Measurements from ENCODE around the gene ZNF385C. TPM values are rescaled to one million over a fixed set of nuclear protein-coding genes. Genes with fewer than 3 reads are reported as not detected.

The ZNF385C gene
- total RNA-seq, 4 donors from 2014 or later = 0.18 to 0.38 TPM; not detected in 2

DNA sequence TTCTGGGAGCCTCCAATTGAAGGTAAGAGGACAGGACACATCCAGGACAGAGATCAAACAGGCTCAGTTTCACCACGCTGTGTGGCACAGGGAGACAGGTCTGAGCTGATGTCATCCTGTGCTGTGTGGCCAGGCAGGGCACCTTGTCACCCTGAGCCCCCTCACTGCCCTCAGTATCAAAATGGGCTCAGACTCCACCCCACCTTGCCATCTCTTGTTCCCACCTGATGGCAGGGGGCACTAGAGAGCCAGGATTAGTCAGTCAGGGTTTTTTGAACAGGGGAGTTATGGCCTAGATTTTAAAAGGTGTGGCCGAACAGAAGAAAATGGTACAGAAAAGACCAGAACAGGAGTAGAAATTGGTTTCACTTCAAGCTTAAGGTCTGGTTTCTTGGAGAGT, 20.3 kb upstream of the ZNF385C start:
- no peak for DNase-seq
- intact Hi-C loops (cut with DNase I) = loop anchor here (5.0 kb wide), 1 partner anchor 51 kb away; no protein-coding TSS in a partner anchor
- Histone ChIP-seq H3K9me3 (no peaks in the 10 kb centered on the region), H3K4me3 (no peak overlapping the region), H3K36me3 (peaks cover 0 to 54% (median 11%) of the 10 kb centered on the region in 3 donors), H3K4me1 (peaks cover 19 to 78% (median 24%) of the 10 kb centered on the region in 3 donors), H3K27me3 (no peaks in the 10 kb centered on the region), H3K27ac (no peak overlapping the region)
- TF ChIP-seq POLR2A (IDR thresholded peaks at IDR 0.05) = no peak
- TF ChIP-seq, protein P1, sequence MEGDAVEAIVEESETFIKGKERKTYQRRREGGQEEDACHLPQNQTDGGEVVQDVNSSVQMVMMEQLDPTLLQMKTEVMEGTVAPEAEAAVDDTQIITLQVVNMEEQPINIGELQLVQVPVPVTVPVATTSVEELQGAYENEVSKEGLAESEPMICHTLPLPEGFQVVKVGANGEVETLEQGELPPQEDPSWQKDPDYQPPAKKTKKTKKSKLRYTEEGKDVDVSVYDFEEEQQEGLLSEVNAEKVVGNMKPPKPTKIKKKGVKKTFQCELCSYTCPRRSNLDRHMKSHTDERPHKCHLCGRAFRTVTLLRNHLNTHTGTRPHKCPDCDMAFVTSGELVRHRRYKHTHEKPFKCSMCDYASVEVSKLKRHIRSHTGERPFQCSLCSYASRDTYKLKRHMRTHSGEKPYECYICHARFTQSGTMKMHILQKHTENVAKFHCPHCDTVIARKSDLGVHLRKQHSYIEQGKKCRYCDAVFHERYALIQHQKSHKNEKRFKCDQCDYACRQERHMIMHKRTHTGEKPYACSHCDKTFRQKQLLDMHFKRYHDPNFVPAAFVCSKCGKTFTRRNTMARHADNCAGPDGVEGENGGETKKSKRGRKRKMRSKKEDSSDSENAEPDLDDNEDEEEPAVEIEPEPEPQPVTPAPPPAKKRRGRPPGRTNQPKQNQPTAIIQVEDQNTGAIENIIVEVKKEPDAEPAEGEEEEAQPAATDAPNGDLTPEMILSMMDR (IDR thresholded peaks at IDR 0.05) = peak in 5 of 6 experiments; percentile 9 to 44 (median 21)
- 63 to 69% methylated on average over 1 of the region's 2 CpGs for WGBS, 2 donors

DNA sequence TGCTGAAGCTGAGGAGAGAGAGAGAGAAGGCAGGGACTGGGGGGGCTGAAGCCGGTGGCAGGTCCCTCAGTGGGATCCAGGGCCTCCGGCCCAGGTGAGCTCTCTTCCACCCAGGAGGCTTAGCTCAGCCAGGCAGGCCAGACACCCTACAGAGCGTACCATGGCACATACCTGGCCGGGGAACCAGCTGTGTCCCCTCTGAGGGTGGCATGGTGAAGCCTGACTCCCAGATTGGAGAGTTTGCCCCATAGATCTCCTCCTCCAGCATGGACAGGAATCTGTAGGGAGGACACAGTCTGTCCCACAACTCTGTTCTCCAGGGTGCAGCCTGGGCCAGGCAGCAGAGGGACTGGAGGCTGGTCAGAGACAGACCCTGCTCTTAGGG, 19.8 kb upstream of the ZNF385C start:
- Histone ChIP-seq H3K4me3 (no peak overlapping the region), H3K4me1 (peaks cover 20 to 81% (median 28%) of the 10 kb centered on the region in 3 donors), H3K36me3 (peaks cover 0 to 59% (median 11%) of the 10 kb centered on the region in 3 donors), H3K27me3 (no peaks in the 10 kb centered on the region), H3K27ac (no peak overlapping the region), H3K9me3 (no peaks in the 10 kb centered on the region)
- 86 to 100% methylated on average over 2 of the region's 4 CpGs for WGBS, 2 donors
- intact Hi-C loops (cut with DNase I) = loop anchor here (5.0 kb wide), 1 partner anchor 51 kb away; no protein-coding TSS in a partner anchor
- TF ChIP-seq POLR2A (IDR thresholded peaks at IDR 0.05) = no peak
- TF ChIP-seq, protein P1 (IDR thresholded peaks at IDR 0.05) = no peak
- no peak for DNase-seq

DNA sequence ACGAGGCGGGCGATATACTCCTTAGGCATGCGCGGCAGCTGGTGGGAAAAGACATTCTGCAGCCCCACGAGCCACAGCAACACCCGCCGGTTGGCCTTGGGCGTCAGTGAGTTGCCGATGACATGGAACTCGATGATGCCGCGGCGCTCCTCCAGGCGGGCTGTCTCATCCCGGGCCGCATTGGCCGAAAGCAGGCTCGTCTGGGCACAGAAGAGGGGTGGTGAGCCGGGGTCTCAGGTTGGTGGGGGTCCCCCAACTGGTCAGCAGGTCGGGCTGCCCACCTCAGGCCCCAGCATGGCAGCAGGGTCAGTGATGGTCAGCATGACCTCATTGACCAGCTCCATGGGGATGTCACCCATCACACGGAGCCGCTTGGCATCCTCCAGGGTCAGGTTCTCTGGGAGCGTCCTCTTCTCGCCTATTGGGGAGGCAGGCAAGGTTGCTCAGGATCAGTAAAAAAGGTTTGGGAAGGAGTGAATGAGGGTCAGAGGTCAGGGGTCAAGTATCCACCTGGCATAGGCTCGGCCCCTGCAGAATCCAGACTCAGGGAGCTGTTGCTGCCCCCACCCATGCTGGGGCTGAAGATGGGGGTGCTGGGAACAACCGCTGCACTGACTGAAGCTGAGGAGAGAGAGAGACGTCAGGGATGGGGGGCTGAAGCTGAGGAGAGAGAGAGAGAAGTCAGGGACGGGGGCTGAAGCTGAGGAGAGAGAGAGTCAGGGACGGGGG, 19.3 kb upstream of the ZNF385C start:
- Histone ChIP-seq H3K9me3 (no peaks in the 10 kb centered on the region), H3K4me3 (no peak overlapping the region), H3K27me3 (no peaks in the 10 kb centered on the region), H3K36me3 (peaks cover 0 to 59% (median 11%) of the 10 kb centered on the region in 3 donors), H3K4me1 (peaks cover 22 to 81% (median 33%) of the 10 kb centered on the region in 3 donors), H3K27ac (no peak overlapping the region)
- no peak for DNase-seq
- intact Hi-C loops (cut with DNase I) = loop anchor here (5.0 kb wide), 1 partner anchor 50 kb away; no protein-coding TSS in a partner anchor
- WGBS, 2 donors = 85 to 88% methylated on average over 18 of the region's 30 CpGs
- TF ChIP-seq, protein P1 (IDR thresholded peaks at IDR 0.05) = no peak
- TF ChIP-seq POLR2A (IDR thresholded peaks at IDR 0.05) = no peak

DNA sequence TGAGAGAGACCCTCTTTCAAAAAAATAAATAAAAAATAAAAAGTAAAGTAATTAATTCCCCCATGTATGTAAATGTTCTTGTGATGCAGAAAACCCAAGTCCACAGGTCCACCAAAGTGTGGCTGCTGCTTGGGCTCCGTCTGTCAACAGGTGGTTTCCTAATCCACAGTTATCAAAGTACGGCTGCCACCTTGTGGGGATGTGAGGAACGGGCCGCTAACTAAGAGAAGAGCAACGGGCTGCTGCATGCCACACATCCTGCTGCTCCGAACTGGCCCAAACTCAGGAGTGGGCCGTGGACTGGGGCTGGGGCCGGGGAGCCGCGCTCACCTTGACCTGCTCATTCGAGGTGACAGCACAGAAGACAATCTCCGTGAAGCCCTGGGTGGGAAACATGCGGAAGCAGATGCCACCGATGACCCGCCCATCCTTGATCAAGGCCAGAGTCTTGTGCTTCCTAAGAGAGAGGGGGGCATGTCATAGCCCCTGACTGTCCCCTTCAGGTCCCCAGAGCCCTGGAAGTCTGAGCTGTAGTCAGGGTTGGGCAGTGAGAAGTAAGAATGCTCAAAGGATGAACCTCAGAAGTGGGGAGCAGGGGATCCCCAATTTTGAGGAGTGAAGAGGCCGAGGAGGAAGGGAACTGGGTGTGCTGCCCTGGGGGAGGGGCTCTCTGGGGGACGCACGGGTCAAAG, 18.6 kb upstream of the ZNF385C start:
- Histone ChIP-seq H3K4me1 (peaks cover 21 to 76% (median 28%) of the 10 kb centered on the region in 3 donors), H3K27me3 (no peaks in the 10 kb centered on the region), H3K27ac (no peak overlapping the region), H3K36me3 (peaks cover 0 to 59% (median 11%) of the 10 kb centered on the region in 3 donors), H3K4me3 (no peak overlapping the region), H3K9me3 (no peaks in the 10 kb centered on the region)
- WGBS, 2 donors = 18 to 24% methylated on average over 8 to 10 of the region's 18 CpGs
- intact Hi-C loops (cut with DNase I) = loop anchor here (5.0 kb wide), 1 partner anchor 50 kb away; no protein-coding TSS in a partner anchor
- TF ChIP-seq POLR2A (IDR thresholded peaks at IDR 0.05) = no peak
- TF ChIP-seq, protein P1 (IDR thresholded peaks at IDR 0.05) = peak; percentile 69 to 90 (median 88)
- DNase-seq = peak; percentile 42

DNA sequence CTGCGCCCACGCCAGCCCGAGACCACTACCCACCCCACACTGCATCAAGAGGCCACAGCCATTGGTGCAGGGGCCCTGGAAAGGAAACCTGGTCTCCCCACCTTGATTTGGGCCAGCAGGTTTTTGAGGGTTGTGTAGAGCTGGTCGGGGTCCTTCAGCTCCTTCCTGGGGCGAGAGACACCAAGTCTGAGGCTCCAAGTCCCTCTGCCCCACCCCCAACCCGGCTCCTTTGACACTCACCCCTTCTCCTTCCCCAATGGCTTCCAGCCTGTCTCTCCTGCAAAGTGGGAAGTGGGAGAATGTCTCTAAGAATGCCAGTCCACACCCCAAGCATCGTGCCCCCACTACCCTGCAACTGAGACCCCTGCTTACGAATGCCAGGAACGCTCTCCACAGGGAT, 15.8 kb upstream of the ZNF385C start:
- H3K4me1 ChIP-seq = peaks cover 20 to 64% (median 23%) of the 10 kb centered on the region in 3 donors
- 83% methylated on average over 8 of the region's 9 CpGs; no CpG with 5 or more reads in 1 of the 2 donors for WGBS, 2 donors
- peaks cover 0 to 56% (median 11%) of the 10 kb centered on the region in 3 donors for H3K36me3 ChIP-seq
- intact Hi-C loops (cut with DNase I) = no loop called here
- peak overlapping the region in 1 of 4 donors; percentile 4 for H3K27ac ChIP-seq
- no peak for TF ChIP-seq POLR2A (IDR thresholded peaks at IDR 0.05)
- TF ChIP-seq, protein P1 (IDR thresholded peaks at IDR 0.05) = no peak
- no peaks in the 10 kb centered on the region for H3K27me3 ChIP-seq
- H3K9me3 ChIP-seq = no peaks in the 10 kb centered on the region
- H3K4me3 ChIP-seq = no peak overlapping the region
- DNase-seq = no peak

Measured in esophagus squamous epithelium (tissue), 5 donors.